Fibroblast of skin of left biceps (primary cell): ENCODE measurements around the gene NRL.

Experiments
- DNase-seq, 2 experiments: peaks; one replicate each; pipeline ENCODE4 v3.0.0-alpha.2; 2013; ENCODE audit warnings: low read depth in 2 of 2

Gene NRL

GRCh38 chr14:24144451-24144850 lies 29.7 kb upstream of the NRL start:
- DNase-seq = no peak

DNA sequence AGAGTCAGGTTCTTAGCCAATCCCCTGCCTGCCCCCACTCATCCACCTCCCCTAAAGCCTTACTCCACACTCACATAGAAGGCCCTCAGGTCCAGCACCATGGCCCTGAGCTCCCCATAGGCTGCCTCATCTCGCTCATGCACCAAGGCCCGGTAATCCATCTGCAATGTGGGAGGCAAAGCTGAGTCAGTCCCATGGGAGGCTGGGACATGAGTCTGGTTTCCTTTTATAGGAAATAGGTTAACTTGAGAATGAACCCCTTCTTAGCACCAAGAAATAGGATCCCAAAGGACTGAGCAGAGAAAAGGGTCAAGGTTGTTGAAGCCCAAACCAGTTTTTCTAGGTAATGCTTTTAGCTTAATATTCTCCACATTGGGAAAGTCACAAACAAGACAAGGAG lies 28.8 kb upstream of the NRL start:
- no peak for DNase-seq

DNA sequence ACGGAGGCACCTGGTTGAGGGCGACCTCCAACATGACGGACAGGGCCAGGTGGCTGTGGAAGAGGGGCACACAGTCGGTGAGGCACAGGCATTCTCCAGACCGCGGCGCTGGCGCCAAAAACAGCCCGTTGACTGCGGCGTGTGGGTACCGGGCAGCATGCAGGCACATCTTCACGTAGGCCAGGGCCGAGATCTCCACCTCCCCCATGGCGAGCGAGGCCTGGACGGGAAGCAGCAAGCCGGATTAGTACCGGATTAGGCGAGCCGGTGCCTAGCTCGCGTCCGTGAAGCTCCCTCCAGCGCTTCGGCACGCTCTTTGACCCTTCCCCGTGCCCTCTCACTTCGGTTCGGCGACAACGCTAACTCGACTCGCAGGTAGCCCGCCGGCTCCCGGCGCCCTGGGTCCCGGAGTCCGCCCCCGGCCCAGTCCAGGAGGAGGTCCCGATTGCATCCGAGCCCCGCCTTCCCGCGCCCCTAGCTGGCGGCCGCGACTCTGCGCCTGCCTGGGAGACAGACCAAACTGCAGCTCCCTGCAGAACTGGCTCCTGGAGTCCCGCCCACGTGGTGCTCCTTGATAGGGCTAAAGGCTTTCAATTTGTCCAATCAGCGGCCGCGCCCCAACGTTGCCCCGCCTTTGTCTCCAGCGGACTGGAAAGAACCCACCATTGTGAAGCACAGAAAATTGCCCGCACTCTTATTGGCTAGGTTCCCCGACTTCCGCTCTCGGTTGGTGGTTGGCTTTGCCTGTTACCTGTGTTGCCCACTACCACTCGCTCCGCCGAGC lies 26.5 kb upstream of the NRL start, which contains the start of gene EMC9:
Gene EMC9 (minus strand): TSS at position 495 of the 784 bp plus-strand sequence. CDS start 287 bp downstream, at position 208.
- DNase-seq = peak; percentile 98

DNA sequence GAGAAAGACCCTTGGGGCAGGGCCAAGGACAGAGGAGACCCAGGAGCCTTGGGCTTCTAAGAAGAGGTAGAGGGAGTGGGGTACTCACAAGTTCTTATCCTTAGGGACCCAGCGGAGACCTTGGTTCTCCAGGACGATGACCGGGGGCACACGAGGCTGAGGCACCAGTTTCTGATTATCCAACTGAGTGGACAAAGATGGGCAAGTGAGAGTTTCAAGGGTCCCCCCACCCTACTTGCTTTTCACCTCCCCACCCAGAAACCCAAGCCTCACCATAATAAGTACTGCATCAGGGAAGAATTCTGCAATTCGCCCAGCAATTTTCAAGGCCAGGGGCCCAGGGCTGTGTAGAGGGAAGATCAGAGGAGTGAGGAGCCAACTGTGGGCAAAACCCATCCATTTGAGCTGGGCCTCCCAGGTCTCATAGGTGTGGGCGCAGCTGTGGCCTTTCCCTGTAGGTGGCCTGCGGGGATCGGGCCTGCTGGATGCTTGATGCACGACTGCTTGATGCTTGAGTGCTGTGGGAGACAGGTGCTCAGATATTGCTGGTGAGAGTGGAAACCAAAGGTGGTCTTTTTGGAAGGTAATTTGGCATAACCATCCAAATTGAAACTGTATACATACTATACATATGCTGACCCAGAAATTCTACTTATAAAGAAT lies 24.7 kb upstream of the NRL start:
- DNase-seq = no peak

DNA sequence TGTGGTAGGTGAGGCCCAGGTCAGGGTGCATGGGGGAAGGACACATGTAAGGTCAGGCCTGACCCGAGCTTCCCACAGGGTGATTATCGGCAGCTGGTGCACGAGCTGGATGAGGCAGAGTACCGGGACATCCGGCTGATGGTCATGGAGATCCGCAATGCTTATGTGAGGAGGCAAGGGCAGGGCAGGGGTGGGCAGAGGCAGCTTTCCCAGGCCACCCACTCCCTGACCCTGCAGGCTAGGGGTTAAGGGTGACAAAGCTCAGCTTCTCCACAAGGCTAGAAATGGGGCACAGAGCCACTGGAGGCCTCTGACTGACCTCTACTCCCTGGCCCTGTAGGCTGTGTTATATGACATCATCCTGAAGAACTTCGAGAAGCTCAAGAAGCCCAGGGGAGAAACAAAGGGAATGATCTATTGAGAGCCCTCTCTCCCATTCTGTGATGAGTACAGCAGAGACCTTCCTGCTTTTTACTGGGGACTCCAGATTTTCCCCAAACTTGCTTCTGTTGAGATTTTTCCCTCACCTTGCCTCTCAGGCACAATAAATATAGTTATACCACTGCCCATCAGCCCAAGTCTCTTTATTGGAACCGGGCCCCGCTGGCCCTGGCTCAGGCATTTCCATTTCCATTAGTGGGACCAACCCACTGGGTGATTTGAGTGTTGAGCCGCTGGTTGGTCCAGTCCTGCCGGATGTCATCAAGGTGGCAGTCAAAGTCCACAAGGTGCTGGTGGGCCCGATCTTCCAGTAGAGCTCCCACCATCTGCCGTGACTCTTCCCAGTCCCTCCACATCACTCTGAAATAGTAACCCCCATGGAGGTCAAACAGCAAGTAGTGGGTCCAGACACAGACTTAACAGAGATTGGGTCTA lies 23.9 kb upstream of the NRL start:
- DNase-seq = no peak

- DNase-seq = no peak
Measured at GRCh38 chr14:24137529-24138395, 23.0 kb upstream of the NRL start.

DNA sequence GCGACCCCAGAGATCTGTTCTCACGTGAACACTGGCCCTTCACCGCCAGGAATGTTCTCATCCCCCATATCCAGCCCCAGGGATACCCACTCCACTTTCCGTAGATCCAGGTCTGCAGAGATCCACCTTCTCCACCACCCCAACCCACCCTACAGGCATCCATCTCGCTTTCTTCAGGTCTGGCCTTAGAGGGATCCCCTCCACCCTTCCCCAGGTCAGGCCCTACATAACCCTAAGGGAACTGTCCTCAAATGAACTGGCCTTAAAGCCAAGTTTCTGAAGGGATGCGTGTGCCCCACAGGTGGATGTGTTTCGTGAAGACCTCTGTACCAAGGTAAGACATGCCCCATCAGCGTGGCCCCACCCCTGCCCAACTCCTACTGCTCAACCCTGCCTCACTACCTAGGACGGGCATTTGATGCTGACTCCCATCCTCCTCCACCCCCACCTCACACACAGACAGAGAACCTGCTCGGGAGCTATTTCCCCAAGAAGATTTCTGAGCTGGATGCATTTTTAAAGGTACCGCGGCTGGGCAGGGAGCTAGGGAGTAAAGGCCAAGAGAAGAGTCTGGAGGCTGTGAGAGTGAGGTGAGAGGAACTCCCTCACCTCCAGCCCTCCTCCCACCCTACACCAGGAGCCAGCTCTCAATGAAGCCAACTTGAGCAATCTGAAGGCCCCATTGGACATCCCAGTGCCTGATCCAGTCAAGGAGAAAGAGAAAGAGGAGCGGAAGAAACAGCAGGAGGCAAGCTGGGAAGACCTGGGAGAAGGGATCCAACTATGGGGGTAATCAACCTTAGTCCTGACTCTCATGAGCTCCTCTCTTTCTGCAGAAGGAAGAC lies 22.2 kb upstream of the NRL start:
- no peak for DNase-seq

DNA sequence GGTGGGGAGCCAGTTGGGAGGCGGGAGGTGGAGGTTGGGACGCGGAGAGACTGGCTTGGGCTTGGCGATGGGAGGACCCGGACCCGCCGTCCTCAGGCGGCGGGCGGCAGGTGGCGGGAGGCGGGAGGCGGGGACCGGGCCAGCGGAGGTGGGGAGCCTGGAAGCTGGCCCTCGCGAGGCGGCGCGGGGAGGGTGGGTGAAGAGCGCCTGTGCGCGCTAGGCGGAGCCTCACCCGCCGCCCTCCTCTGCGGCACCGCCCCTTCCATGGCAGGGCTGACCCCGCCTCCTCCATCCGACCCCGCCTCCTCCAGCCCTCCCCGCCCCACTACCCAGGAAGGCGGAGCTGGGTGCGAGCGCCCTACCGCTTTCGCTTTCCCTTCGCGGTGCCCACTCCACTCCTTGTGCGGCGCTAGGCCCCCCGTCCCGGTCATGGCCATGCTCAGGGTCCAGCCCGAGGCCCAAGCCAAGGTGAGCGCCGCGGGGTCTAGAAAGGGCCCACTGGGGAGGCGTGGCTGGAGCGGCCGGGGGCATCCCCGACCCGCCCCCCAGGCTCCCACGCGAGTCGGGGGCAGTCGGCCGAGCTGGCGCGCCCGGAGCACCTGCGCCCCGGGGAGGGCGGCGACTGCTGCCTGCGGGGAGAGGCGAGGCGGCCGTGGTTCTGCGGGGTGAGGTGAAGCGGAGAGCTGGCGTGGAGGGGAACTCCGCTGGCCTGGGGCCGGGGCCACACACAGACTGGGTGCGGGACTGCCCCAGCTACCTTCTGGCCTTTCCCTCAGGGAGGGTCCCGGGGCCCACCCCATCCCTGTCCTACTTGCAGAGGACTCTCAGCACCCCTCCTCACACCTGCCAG lies 21.3 kb upstream of the NRL start, which contains the start of gene PSME1:
Gene PSME1 (plus strand): TSS at position 361 of the 850 bp plus-strand sequence. CDS start 69 bp downstream, at position 430.
- DNase-seq = peak; percentile 44 to 58

- no peak for DNase-seq
Measured at GRCh38 chr14:24135584-24135833, 20.8 kb upstream of the NRL start.

DNA sequence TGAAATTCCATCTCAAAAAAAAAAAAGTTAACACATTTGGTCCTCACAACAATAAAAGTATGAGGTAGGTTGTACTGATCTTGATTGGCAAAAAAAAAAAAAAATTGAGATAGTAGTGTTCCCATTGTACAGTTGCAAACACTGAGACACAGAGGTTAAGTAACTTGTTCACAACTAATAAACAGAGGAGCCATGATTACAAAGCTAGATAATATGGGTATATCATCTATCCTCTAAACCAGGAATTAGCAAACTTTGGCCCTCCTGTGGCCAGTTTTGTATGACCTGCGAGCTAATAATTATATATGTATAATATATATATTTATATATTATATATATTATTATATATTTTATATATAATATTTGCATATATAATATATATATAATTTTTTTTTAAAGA lies 19.0 kb upstream of the NRL start:
- no peak for DNase-seq

- no peak for DNase-seq
Measured at GRCh38 chr14:24132976-24133375, 18.2 kb upstream of the NRL start.

DNA sequence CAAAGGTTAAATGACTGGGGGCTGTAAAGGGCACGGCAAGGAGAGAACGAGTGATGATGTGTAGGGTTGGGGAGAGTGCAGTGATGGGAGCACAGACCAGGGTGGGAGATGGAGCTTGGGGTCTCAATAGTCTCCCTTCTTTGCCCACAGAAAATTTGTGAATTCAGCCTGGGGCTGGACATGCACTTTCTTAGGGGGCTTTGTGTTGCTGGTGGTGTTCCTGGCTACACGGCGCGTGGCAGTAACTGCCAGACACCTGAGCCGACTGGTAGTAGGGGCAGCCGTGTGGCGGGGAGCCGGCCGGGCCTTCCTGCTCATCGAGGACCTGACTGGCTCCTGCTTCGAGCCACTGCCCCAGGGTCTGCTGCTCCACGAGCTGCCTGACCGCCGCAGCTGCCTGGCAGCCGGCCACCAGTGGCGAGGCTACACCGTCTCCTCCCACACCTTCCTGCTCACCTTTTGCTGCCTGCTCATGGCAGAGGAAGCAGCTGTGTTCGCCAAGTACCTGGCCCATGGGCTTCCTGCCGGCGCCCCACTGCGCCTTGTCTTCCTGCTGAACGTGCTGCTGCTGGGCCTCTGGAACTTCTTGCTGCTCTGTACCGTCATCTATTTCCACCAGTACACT lies 17.4 kb upstream of the NRL start:
- DNase-seq = no peak

GRCh38 chr14:24131549-24131966 lies 16.8 kb upstream of the NRL start:
- no peak for DNase-seq

DNA sequence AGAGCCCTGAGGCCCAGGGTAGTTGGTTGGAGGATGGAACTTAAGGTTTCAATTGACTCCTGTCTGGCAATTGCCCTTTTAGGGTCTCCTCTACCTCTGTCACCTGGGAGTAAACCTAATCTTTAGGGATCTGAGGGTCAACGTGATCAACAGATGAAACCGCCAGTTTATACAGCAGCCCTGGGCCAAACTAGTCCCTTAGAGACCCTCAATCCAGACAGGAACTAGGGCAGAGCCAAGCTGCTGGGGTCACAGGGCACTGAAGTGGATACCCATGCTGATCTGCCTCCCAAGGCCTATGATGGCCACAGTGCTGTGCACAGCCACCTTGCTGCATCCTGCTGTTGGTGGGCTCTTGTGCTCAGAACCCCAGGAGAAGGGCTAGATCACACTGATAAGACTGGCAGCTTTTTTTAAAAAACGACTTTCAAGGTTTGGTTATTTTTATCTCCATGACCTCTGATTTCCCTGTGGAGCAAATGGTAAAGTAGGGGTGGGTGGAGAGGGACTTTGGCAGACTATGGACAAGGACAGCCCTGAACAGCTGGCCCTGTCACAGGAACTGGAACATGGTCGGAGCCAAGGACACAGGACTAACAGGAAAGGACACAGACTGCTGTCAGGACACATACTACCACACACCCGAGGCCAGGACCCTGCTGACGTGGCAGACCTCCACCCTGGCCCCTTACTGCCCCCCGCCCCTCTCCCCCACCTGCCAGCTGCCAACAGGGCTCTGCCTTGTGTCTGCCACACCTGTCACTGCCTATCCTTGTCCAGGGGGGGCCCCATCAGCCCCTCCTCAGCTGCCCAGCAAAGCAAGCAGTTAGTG lies 16.2 kb upstream of the NRL start:
- DNase-seq = no peak

DNA sequence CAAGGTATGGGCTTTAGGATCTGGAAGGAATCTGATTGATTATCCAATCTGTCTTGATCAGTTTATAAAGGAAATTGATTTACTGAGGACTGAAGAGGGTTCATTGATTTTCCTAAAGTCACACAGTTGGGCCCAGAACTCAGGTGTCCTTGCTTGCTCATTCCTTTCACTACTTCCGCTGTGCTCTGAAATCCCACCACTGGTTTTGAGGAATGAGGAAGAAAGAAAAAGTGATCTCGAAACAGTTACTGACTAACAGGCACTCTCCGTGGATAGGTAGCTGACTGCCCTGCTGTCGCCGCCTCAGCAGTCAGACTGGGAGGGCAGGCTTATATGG lies 15.6 kb upstream of the NRL start, which contains the start of gene FITM1:
Gene FITM1 (plus strand): TSS at position 280 of the 337 bp plus-strand sequence. CDS start 905 bp downstream, outside the sequence.
- no peak for DNase-seq

DNA sequence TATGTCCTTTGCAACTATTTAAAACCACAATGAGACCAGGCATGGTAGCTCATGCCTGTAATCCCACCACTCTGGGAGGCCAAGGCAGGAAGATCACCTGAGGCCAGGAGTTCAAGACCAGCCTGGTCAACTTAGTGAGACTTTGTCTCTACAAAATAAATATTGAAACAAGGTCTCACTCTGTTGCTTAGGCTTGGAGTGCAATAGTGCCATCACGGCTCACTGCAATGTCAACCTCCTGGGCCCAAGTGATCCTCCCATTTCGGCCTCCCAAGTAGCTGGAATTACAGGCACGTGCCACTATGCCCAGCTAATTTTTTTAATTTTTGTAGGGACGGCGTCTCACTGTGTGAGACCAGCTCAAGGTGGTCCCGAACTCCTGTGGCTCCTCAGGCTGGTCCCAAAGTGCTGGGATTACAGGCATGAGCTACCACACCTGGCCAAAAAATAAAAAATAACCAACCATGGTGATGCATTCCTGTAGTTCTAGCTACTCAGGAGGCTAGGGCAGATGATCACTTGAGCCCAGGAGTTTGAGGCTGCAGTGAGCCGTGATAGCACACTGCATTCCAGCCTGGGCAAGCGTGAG lies 14.8 kb upstream of the NRL start:
- no peak for DNase-seq

GRCh38 chr14:24127673-24128072 lies 12.9 kb upstream of the NRL start:
- DNase-seq = no peak

DNA sequence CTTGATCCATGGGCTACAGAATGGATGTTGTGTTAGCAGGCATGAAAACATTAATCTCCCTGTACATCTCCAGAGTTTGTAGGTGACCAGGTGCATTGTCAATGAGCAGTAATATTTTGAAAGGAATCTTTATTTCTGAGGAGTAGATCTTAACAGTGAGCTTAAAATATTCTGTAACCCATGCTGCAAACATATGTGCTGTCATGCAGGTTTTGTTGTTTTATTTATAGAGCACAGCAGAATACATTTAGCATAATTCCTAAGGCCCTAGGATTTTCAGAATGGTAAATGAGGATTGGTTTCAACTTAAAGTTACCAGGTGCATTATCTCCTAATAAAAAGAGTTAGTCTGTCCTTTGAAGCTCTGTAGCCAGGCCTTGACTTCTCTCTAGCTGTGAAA lies 12.2 kb upstream of the NRL start:
- no peak for DNase-seq
